NCI-H69 (cell line): ENCODE measurements around the gene TPR.

ENCODE experiments used
- DNase-seq: peaks from one replicate; lab custom pipeline; 2025; lab: John Stamatoyannopoulos, UW

TPR gene

GRCh38 chr1:186289943-186290545 is 85.0 kb downstream of the TPR start:
- no peak for DNase-seq

- no peak for DNase-seq
Measured at GRCh38 chr1:186286615-186287315, 88.3 kb downstream of the TPR start.

- no peak for DNase-seq
Measured at GRCh38 chr1:186283374-186283773, 91.7 kb downstream of the TPR start.

- DNase-seq, result no peak
Measured at GRCh38 chr1:186282466-186282865, 92.6 kb downstream of the TPR start.

- DNase-seq, result no peak
Measured at GRCh38 chr1:186275822-186276221, 99.2 kb downstream of the TPR start.

- DNase-seq, result peak; percentile 46
Measured at GRCh38 chr1:186272486-186272885, 102.6 kb downstream of the TPR start.

GRCh38 chr1:186271032-186271431 is 104.0 kb downstream of the TPR start:
- no peak for DNase-seq
